Hematopoietic multipotent progenitor cell treated with erythropoietin and hydrocortisone succinate and interleukin-3 and kit ligand, for 4 days (in vitro differentiated cells): ENCODE data around the gene ITSN1.
"Not testable (repeated sequence)": the region's sequence is repeated elsewhere in the genome, so short reads cannot be mapped to it uniquely, and the experiment has no call there.

Experiments used
- DNase-seq: peaks from one replicate; pipeline ENCODE4 v3.0.0-alpha.2; 2015

Gene ITSN1

GRCh38 chr21:33844890-33845205 lies 202.5 kb downstream of the ITSN1 start:
- no peak for DNase-seq

GRCh38 chr21:33846141-33846540 lies 203.8 kb downstream of the ITSN1 start:
- no peak for DNase-seq

- DNase-seq = no peak
These were observed 205.4 kb downstream of the ITSN1 start for GRCh38 chr21:33847588-33848248.

GRCh38 chr21:33848249-33848953 lies 206.1 kb downstream of the ITSN1 start:
- no peak for DNase-seq

GRCh38 chr21:33849834-33850233 lies 207.5 kb downstream of the ITSN1 start:
- no peak for DNase-seq

- no peak for DNase-seq
These were observed 208.1 kb downstream of the ITSN1 start for GRCh38 chr21:33850401-33850800.

- DNase-seq = no peak
These were observed 208.7 kb downstream of the ITSN1 start for GRCh38 chr21:33850985-33851384.

GRCh38 chr21:33852485-33852884 lies 210.2 kb downstream of the ITSN1 start:
- no peak for DNase-seq

GRCh38 chr21:33854604-33855003 lies 212.3 kb downstream of the ITSN1 start:
- no peak for DNase-seq

GRCh38 chr21:33855190-33855589 lies 212.9 kb downstream of the ITSN1 start:
- peak; percentile 22 for DNase-seq

GRCh38 chr21:33856893-33857527 lies 214.7 kb downstream of the ITSN1 start:
- DNase-seq = no peak

- no peak for DNase-seq
These were observed 215.8 kb downstream of the ITSN1 start for GRCh38 chr21:33857846-33858666.

GRCh38 chr21:33858667-33859372 lies 216.5 kb downstream of the ITSN1 start:
- no peak for DNase-seq

- DNase-seq = no peak
These were observed 217.2 kb downstream of the ITSN1 start for GRCh38 chr21:33859373-33860102.

- no peak for DNase-seq
These were observed 218.1 kb downstream of the ITSN1 start for GRCh38 chr21:33860332-33860879.

- DNase-seq = no peak
These were observed 218.8 kb downstream of the ITSN1 start for GRCh38 chr21:33861125-33861524.

- not testable (repeated sequence) for DNase-seq
These were observed 220.9 kb downstream of the ITSN1 start for GRCh38 chr21:33863191-33863590.

- DNase-seq = no peak
These were observed 221.8 kb downstream of the ITSN1 start for GRCh38 chr21:33864150-33864549.

- no peak for DNase-seq
These were observed 222.9 kb downstream of the ITSN1 start for GRCh38 chr21:33865176-33865575.

GRCh38 chr21:33865996-33866575 lies 223.8 kb downstream of the ITSN1 start:
- no peak for DNase-seq

- DNase-seq = no peak
These were observed 224.5 kb downstream of the ITSN1 start for GRCh38 chr21:33866826-33867225.
